CD4-positive, alpha-beta T cell treated with Interleukin-2 at 100 ng/mL for 4 hours (primary cell): ENCODE results near the gene ROGDI.
"Not testable (repeated sequence)": the region's sequence is repeated elsewhere in the genome, so short reads cannot be mapped to it uniquely, and the experiment has no call there.

Source experiments
- DNase-seq: peaks from one replicate; pipeline ENCODE4 v3.0.0-alpha.2; 2020; ENCODE audit warnings: low spot score

The ROGDI gene

GRCh38 chr16:4790871-4791270 is 11.6 kb downstream of the ROGDI start:
- no peak for DNase-seq

GRCh38 chr16:4790261-4790660 is 12.2 kb downstream of the ROGDI start:
- no peak for DNase-seq

- DNase-seq, result no peak
Observed at GRCh38 chr16:4788910-4789309, 13.5 kb downstream of the ROGDI start.

DNA sequence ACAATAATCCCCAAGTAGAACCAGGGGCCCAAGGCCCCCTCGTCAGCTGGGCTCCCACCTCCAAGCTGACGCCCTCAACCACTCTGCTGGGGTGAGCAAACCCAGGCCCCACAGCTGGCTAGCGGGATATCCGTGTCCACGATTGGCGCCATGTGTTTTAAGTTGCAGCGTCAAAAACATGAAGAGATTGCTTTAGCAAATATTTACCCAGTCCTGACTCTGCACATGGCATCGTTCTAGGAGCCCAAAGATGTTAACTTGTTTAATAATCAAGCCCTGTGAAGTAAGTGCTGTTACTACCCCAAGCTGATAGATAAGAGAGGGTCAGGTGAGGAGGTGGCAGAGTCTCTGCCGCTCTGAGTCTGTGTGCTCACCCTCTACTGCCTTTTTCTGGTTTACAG is 13.9 kb downstream of the ROGDI start:
- DNase-seq, result no peak

GRCh38 chr16:4787627-4788482 is 14.6 kb downstream of the ROGDI start, which contains the start of gene SEPTIN12:
Gene SEPTIN12 (minus strand): TSS chr16:4788345. CDS start chr16:4787645, 700 bp downstream.
- DNase-seq, result no peak

DNA sequence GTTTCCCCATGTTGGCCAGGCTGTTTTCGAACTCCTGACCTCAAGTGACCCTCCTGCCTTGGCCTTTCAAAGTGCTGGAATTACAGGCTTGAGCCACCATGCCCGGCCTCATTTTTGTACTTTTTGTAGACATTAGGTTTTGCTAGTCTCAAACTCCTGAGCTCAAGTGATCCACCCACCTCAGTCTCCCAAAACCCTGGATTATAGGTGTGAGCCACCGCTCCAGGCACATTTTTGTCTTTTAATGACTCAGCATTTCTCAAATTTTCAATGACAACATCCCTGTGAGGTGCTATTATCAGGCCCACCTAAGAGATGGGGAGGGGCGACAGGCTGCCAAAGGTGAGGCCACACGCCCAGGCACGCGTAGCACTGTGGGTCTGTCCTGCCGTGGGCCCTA is 15.4 kb downstream of the ROGDI start:
- no peak for DNase-seq

- DNase-seq, result no peak
Observed at GRCh38 chr16:4785758-4786433, 16.5 kb downstream of the ROGDI start.

GRCh38 chr16:4784444-4784987 is 17.9 kb downstream of the ROGDI start:
- DNase-seq, result not testable (repeated sequence)

- no peak for DNase-seq
Observed at GRCh38 chr16:4783951-4784336, 18.5 kb downstream of the ROGDI start.

- no peak for DNase-seq
Observed at GRCh38 chr16:4783251-4783950, 19.0 kb downstream of the ROGDI start.

DNA sequence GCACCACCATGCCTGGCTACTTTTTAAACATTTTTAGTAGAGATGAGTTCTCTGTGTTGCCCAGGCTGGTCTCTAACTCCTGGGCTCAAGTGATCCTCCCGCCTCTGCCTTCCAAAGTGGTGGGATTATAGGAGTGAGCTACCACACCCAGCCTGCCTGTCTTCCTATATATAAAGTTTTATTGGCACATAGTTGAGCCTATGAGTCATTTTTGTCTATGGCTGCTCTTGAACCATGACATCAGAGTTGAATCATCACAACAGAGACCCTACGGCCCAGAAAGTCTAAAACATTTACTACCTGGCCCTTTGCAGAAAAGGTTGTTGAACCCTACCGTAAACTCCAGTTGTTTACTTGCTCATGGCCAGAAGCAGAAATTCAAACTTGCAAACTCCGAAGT is 22.2 kb downstream of the ROGDI start:
- DNase-seq, result no peak

DNA sequence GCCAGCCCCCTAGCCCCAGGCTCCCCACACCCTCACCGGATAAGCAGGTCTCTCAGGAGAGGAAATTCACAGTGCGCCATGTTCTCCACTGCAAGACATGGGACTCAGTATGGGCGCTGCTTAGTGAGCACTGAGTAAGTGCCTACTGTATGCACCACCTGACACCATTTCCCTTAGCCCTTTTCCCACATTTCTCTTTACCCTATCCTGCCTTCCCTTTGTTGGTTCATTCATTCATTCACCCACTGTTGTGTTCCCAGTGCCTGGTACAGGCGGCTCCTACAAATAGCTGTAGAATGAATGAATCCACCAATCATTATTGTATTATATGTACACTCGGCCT is 24.4 kb downstream of the ROGDI start:
- DNase-seq, result no peak

GRCh38 chr16:4777339-4778049 is 24.9 kb downstream of the ROGDI start:
- DNase-seq, result no peak

DNA sequence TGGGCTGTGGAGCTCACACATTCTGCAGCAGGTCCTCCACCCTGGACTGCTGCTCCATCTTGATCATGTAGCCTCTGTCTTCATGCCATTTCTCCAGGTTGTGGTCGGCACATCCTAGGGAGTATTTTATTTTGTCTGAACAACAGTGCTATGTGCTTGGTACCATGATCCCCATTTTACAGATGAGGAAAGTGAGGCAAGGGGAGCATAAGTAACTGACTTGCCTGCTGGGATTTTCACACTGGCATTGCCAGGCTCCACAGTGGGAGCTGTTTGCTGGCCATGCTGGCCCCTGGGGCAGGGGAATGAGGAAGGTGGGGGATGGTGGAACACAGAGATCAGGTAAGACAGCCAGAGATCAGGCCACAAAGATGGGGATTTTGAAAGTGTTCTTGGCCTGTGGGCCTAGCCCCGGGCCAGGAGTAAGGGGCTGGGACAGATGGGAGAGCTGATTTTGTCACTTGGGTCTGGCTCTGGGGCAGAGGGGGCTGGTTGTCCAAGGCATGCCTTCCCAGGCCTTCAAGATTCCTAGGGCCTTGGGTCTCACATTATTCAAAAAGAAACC is 26.2 kb downstream of the ROGDI start:
- no peak for DNase-seq

DNA sequence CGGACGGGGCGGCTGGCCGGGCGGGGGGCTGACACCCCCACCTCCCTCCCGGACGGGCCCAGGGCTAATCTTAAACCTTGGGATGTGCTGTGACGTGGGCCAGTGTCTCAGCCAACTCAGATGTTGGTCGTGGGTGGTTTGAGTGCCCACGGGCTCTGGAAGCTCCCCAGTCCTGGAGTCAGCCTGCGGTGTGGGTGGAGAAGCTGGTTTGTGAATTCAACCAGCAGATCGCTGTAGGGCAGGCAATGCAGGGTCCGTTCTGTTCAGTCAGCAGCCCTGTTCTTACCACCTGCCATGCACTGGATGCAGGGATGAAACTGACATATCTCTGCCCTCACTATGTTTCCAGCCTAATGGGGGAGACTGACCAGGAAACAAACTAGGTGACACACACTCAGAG is 27.4 kb downstream of the ROGDI start:
- DNase-seq, result no peak

- no peak for DNase-seq
Observed at GRCh38 chr16:4772351-4772750, 30.1 kb downstream of the ROGDI start.

DNA sequence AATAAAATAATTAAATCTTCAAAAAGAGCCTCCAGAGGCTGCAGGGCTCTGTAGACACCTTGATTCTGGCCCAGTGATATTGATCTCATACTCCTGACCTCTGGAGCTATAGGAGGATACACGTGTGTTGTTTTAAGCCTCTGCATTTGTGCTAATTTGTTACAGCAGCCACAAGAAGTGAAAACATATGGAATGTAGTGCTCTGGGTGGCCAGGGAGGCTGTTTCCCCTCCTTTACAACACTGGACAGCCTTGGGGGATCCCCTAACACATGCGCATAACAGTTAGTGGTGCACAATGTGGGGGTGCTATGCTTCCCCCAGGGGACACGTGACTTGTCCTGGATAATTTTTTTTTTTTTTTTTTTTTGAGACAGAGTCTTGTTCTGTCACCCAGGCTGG is 30.8 kb downstream of the ROGDI start:
- no peak for DNase-seq

DNA sequence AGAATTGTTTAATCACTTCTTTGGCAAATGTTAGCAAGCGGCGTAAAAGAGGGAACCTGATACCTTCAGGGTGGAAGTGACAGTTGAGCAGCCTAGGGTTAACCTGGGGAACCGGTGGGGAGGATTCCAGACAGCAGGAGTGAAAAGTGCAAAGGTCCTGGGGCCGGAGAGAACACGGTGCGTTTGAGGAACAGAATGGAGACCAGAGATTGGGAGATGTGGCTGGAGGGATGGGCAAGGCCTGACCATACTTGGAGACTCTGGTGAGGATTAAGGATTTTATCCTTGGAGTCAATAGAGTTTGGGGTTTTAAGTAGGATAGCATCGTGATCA is 33.2 kb downstream of the ROGDI start:
- DNase-seq, result no peak

DNA sequence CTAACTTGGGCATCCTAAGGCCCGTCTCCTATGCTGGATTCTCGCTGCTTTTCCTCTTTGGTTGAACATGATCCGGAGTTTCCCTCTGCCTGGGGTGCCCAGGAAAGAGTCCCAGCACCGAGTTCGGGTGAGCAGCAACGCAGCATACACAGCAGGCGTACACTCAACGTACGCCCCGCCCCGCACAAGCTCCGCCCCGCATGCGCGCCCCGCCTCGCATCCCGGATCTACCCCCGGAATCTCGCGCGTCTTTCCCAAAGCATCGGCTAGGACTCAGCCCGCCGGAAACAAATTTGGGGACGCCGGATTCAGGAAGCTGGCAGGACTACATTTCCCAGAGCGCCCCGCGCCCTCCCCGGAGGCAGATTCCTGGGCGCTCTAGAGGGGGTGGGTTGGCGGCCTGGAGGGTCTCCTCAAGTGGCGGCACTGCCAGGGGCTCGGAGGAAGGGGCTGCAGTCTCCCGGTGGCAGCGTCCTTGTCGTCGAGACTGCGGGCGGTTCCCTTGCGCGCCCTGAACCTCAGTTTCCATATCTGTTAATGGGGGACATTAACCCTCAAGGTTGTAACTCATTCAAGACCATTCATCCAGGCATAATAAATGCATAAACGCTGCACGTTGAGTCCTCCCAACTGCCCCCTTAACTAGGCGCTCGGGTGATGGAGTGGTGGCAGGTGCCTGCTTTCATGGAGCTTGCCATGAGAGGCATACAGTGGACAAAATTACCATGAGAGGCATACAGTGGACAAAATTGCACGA is 33.7 kb downstream of the ROGDI start:
- DNase-seq, result peak; percentile 90

DNA sequence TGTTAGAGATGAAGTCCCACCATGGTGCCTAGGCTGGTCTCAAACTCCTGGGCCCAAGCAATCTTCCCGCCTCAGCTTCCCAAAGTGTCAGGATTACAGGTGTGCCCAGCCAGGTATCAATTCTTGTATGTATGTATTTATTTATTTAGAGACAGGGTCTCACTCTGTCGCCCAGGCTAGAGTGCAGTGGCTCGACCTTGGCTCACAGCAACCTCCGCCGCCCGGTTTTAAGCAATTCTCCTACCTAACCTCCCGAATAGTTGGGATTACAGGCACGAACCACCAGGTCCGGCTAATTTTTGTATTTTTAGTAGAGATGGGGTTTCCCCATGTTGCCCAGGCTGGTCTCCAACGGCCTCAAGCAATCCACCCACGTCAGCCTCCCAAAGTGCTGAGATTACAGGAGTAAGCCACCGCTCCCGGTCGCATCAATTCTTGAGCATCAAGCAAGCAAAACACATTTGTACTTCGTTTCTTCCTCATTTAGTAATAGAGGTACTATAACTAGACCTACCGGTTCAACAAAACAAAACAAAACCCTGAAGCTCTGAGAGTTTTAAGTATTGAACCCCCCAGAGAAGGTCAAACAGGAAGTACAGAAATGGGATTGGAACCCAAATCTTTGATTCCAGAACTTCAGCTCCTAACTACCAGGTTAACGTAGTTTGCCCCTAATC is 34.4 kb downstream of the ROGDI start:
- DNase-seq, result no peak
